ENCODE measurements around the gene PTPN22.
"Not testable (repeated sequence)": the region's sequence is repeated elsewhere in the genome, so short reads cannot be mapped to it uniquely, and the experiment has no call there.

PTPN22 gene

DNA sequence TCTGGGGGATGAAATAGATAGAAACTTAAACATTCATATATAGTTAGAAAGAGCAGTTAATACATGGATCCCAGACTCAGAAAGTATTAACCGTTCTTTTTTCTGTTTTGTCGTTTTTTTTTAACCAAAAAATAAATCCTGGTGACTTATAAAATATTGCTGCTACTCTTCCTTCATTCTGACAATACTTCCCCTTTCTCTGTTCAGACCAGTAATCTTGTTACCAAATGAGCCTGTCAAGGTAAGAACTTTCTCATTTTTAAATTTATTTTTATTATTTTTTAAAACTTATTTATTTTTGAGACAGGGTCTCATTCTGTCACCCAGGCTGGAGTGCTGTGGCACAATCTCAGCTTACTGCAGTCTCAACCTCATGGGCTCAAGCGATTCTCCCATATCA is 13.7 kb downstream of the PTPN22 start:
- DNase-seq (ENCODE audit: low read depth) = no peak
- TF ChIP-seq POLR2A (IDR thresholded peaks at IDR 0.05; ENCODE audit: extremely low read depth, insufficient read length) (no peak), MYC (IDR thresholded peaks at IDR 0.05; ENCODE audit: low read depth, low read length) (no peak)
- TF ChIP-seq, protein P1, sequence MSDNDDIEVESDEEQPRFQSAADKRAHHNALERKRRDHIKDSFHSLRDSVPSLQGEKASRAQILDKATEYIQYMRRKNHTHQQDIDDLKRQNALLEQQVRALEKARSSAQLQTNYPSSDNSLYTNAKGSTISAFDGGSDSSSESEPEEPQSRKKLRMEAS (IDR thresholded peaks at IDR 0.05; ENCODE audit: low read depth, low read length) = no peak
- TF ChIP-seq, protein P2, sequence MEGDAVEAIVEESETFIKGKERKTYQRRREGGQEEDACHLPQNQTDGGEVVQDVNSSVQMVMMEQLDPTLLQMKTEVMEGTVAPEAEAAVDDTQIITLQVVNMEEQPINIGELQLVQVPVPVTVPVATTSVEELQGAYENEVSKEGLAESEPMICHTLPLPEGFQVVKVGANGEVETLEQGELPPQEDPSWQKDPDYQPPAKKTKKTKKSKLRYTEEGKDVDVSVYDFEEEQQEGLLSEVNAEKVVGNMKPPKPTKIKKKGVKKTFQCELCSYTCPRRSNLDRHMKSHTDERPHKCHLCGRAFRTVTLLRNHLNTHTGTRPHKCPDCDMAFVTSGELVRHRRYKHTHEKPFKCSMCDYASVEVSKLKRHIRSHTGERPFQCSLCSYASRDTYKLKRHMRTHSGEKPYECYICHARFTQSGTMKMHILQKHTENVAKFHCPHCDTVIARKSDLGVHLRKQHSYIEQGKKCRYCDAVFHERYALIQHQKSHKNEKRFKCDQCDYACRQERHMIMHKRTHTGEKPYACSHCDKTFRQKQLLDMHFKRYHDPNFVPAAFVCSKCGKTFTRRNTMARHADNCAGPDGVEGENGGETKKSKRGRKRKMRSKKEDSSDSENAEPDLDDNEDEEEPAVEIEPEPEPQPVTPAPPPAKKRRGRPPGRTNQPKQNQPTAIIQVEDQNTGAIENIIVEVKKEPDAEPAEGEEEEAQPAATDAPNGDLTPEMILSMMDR (IDR thresholded peaks at IDR 0.05; ENCODE audit: low read depth, low read length) = no peak
- no peak overlapping the region for H3K4me3 ChIP-seq (ENCODE audit: low read depth, low read length)

DNA sequence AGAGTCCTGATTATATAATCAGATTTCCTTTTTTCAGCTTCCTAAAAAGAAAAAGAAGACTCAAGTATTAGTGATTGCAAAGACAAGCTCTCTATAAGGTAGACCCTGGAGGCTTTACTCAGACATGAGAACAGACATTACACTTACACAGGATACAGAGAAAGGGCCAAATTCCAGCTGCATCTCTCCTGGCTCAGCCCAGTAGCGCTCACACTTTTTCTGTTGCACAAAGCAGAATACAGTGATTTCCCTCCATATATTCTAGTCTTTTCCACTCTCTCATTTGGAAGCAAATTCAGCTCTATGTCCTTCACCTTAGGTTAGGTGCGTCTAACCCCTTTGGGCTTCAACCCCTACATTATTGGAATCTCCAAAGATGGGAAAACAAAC is 15.1 kb downstream of the PTPN22 start:
- TF ChIP-seq, protein P2 (IDR thresholded peaks at IDR 0.05; ENCODE audit: low read depth, low read length) = no peak
- TF ChIP-seq MYC (IDR thresholded peaks at IDR 0.05; ENCODE audit: low read depth, low read length) (no peak), POLR2A (IDR thresholded peaks at IDR 0.05; ENCODE audit: extremely low read depth, insufficient read length) (no peak)
- TF ChIP-seq, protein P1 (IDR thresholded peaks at IDR 0.05; ENCODE audit: low read depth, low read length) = no peak

DNA sequence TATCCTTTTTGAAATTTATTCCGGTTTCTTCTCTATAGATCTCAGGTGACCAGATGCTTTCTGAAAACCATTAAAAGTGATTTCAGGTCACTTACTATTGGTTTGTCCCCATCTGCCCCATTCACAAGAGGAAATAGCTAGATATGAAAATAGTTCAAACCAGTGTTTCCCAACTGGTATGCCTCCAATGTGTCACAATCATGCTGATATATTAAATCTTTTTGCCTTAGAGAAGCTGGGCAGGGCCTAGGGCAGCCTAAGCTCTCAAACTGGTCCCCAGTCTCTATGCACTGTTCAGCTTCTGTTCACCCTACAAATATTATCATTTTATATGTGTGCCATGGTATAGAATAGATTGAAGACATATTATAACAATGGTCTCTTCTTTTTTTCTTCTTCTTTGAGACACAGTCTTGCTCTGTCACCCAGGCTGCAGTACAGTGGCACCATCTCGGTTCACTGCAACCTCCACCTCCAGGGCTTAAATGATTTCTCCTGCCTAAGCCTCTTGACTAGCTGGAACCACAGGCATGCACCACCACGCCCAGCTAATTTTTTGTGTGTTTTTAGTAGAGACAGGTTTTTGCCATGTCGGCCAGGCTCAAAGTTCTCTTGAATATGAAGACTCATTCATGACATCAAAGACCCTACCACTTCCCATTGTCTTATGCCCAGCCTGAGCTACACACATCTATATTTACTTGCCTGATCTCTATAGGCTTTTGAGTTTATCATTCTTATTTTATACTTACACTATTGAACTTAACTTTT is 15.7 kb downstream of the PTPN22 start:
- TF ChIP-seq, protein P1 (IDR thresholded peaks at IDR 0.05; ENCODE audit: low read depth, low read length) = no peak
- TF ChIP-seq, protein P2 (IDR thresholded peaks at IDR 0.05; ENCODE audit: low read depth, low read length) = no peak
- TF ChIP-seq POLR2A (IDR thresholded peaks at IDR 0.05; ENCODE audit: extremely low read depth, insufficient read length) (no peak), MYC (IDR thresholded peaks at IDR 0.05; ENCODE audit: low read depth, low read length) (no peak)
- H3K4me3 ChIP-seq (ENCODE audit: low read depth, low read length) = no peak overlapping the region

More for the DNA sequence above, 15.1 kb downstream of the PTPN22 start:
- no peak overlapping the region for H3K4me3 ChIP-seq (ENCODE audit: low read depth, low read length)
- no peak for DNase-seq (ENCODE audit: low read depth)

DNA sequence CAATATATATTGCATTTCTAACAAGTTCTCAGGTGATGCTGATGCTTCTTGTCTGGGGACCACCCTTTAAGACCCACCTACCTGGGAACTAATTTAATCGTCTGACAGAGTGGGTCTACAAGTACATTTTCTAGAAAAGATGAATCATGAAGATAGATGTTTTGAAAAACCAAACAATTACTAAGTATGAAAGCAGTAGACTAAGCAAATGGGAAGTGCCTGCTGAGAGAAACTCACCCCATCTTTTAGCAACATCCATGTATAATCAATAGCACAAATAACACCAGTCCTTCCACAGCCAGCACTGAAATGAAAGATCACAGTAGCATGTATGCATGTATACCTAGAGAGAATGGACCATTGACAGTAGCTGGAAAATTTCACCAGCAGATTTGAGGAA is 17.3 kb downstream of the PTPN22 start:
- DNase-seq (ENCODE audit: low read depth) = no peak
- no peak for TF ChIP-seq POLR2A (IDR thresholded peaks at IDR 0.05; ENCODE audit: extremely low read depth, insufficient read length)
- no peak for TF ChIP-seq MYC (IDR thresholded peaks at IDR 0.05; ENCODE audit: low read depth, low read length)
- TF ChIP-seq, protein P2 (IDR thresholded peaks at IDR 0.05; ENCODE audit: low read depth, low read length) = no peak
- TF ChIP-seq, protein P1 (IDR thresholded peaks at IDR 0.05; ENCODE audit: low read depth, low read length) = no peak
- H3K4me3 ChIP-seq (ENCODE audit: low read depth, low read length) = no peak overlapping the region

More for the DNA sequence above, 15.7 kb downstream of the PTPN22 start:
- DNase-seq (ENCODE audit: low read depth) = no peak

DNA sequence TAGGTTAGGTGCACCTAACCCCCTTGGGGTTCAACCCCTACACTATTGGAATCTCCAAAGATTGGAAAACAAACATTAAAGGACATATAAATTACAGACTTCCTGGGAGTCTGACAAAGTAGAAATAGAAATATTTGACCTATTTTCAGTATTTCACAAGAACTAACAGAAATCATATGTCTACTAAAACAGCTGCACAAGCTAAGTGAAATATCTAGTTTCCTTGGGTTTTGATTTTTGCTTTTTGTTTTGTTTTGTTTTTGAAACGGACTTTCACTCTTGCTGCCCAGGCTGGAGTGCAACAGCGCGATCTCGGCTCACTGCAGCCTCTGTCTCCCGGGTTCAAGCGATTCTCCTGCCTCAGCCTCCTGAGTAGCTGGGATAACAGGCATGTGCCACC is 18.8 kb downstream of the PTPN22 start:
- H3K4me3 ChIP-seq (ENCODE audit: low read depth, low read length); DNase-seq (ENCODE audit: low read depth): not testable (repeated sequence)

DNA sequence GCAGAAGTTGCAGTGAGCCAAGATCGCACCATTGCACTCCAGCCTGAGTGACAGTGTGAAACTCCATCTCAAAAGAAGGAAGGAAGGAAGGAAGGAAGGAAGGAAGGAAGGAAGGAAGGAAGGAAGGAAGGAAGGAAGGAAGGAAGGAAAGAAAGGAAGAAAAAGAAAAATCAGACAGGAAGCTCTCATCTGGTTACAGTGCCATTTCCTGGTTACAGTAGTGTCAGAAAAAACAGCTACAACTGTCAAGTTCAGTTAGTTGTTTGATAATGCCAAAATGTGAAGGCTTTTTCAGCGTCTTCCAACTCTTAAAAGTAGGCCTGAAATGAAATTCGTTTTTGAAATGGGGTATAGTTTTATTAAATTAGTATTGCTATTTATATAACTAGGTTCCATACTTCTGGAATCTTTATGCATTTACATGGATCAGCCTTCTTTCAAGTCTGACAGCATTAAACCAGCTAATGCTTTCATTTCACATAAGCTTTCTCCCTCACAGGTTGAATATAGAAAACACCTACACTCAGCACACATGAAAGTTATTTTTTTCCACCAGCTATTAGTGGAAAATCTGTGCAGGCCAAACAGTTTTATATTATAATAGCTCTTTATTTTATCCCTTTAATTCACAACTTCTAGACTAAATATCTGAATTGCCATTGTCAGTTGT is 21.2 kb downstream of the PTPN22 start:
- TF ChIP-seq, protein P1 (IDR thresholded peaks at IDR 0.05; ENCODE audit: low read depth, low read length) = no peak
- no peak for TF ChIP-seq MYC (IDR thresholded peaks at IDR 0.05; ENCODE audit: low read depth, low read length)
- TF ChIP-seq POLR2A (IDR thresholded peaks at IDR 0.05; ENCODE audit: extremely low read depth, insufficient read length) = no peak
- TF ChIP-seq, protein P2 (IDR thresholded peaks at IDR 0.05; ENCODE audit: low read depth, low read length) = no peak
- DNase-seq (ENCODE audit: low read depth) = no peak
- no peak overlapping the region for H3K4me3 ChIP-seq (ENCODE audit: low read depth, low read length)

Data from NB4 (cell line).